ENCODE results near the gene CSTPP1. TPM values are rescaled to one million over a fixed set of nuclear protein-coding genes. Genes with fewer than 3 reads are reported as not detected.

Gene CSTPP1
- polyA plus RNA-seq, 4 donors, result 15.1 to 32.9 (median 20.5) TPM

DNA sequence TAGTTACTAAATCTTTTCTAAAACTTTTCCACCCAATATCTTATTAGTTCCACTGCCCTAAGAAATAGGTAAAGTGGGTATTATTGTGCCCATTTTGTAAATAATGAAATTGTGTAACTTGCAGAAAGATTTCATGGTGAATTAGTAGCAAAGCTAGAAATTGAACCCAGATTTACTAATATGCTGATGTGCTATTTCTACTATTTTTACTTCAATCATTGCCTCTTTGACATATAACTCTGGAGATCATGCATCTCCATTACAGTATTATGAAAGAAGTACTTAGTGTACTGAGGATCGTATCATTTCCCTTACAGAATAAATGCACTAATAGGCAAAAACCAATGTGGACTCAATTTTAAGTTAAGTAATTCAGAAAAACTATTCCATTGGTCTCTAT lies 119.0 kb downstream of the CSTPP1 start:
- Histone ChIP-seq H3K4me1 (ENCODE audit: control insufficient read depth in 3 of 3, insufficient read depth in 2 of 3, low read depth in 1 of 3, low read length in 2 of 3) (peaks cover 0 to 13% (median 0%) of the 10 kb centered on the region in 3 donors), H3K9me3 (ENCODE audit: control insufficient read depth in 2 of 2, insufficient read depth in 1 of 2, low read depth in 1 of 2, low read length in 1 of 2) (peaks cover 0 to 10% of the 10 kb centered on the region in 2 donors), H3K4me3 (ENCODE audit: low read depth in 1 of 3, low read length in 3 of 3) (no peak overlapping the region), H3K27ac (ENCODE audit: low read depth in 1 of 3, low read length in 2 of 3) (peak overlapping the region in 1 of 3 donors; percentile 52), H3K36me3 (ENCODE audit: control insufficient read depth in 3 of 3, insufficient read depth in 2 of 3, low read depth in 1 of 3, low read length in 3 of 3) (peaks cover 0 to 14% (median 0%) of the 10 kb centered on the region in 3 donors), H3K27me3 (ENCODE audit: control insufficient read depth in 3 of 3, insufficient read depth in 3 of 3, low read length in 3 of 3) (no peaks in the 10 kb centered on the region)
- 83 to 92% (median 91%) methylated on average over 1 of the region's 1 CpG for WGBS, 3 donors
- DNase-seq (no peak), FAIRE-seq (no peak)

DNA sequence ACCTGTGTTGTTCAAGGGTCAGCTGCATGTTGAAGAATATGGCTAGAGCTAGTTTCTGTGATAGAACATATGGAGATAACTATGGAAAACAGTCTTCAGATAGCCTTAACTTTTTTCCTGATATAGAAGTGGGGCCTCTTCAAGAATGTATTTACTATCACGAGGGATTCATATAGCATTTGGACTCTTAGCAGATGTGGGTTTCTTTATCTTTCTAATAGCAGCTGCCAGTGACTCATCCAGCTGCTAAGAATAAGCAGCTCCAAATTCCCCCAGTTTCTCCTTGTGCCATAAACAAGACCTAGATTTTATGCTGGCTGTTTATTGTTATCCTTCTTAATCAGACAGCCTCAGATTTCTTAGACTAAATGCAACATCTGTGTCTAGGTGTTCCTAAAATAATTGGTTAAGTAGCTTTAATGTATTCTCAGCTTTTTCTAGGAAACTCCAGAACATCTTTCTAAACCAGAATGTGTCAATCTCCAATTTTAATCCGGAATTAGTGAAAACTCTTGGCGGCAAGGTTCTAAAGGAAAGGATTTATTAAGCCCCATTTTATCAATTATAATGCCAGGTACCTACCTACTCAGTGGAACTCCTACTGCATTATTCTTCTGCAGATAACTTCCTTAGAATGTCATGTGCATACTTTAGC lies 119.8 kb downstream of the CSTPP1 start:
- Histone ChIP-seq H3K27ac (ENCODE audit: low read depth in 1 of 3, low read length in 2 of 3) (peak overlapping the region in 1 of 3 donors; percentile 52), H3K4me3 (ENCODE audit: low read depth in 1 of 3, low read length in 3 of 3) (no peak overlapping the region), H3K4me1 (ENCODE audit: control insufficient read depth in 3 of 3, insufficient read depth in 2 of 3, low read depth in 1 of 3, low read length in 2 of 3) (peaks cover 0 to 13% (median 0%) of the 10 kb centered on the region in 3 donors), H3K36me3 (ENCODE audit: control insufficient read depth in 3 of 3, insufficient read depth in 2 of 3, low read depth in 1 of 3, low read length in 3 of 3) (peaks cover 0 to 14% (median 0%) of the 10 kb centered on the region in 3 donors), H3K9me3 (ENCODE audit: control insufficient read depth in 2 of 2, insufficient read depth in 1 of 2, low read depth in 1 of 2, low read length in 1 of 2) (peaks cover 0 to 10% of the 10 kb centered on the region in 2 donors), H3K27me3 (ENCODE audit: control insufficient read depth in 3 of 3, insufficient read depth in 3 of 3, low read length in 3 of 3) (no peaks in the 10 kb centered on the region)
- 51 to 77% (median 64%) methylated on average over 3 of the region's 3 CpGs for WGBS, 3 donors
- FAIRE-seq, result no peak
- peak; percentile 9 to 60 for DNase-seq

DNA sequence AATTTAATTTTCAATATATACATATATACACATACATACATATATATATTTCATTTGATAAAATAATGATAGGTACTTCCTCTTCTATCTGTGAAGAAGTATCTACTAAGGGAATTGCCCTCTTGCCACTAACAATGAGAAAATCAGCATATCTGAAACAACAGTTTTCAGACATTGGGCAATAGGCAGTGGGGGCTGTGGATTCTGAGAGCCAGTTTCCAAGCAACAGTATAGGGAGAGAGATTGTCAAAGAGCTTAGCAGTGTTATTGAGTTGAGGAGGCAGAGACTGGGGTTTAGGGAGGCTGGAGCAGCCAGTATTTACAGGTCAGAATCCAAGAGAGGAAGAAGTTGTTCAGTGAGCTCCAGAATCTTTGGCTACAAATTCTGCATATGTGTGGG lies 120.8 kb downstream of the CSTPP1 start:
- FAIRE-seq, result no peak

DNA sequence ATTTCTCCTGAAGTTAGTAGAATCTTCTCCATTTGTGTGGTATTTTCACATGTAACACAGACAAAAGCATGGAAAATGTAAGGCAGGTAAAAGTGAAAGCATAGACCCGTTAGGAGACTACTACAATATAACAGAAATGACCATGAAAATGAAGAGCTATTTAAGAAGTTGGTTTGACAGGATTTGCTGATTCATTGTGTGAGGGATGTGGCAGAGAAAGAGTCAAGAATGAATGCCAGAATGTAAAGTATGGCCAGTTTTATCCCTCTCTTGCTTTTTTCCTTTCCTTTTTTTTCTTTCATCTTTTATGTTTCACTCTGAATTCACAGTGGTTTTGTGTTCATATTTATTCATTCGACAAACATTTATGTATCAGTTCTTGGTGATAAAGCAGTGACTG lies 124.2 kb downstream of the CSTPP1 start:
- Histone ChIP-seq H3K36me3 (ENCODE audit: control insufficient read depth in 3 of 3, insufficient read depth in 2 of 3, low read depth in 1 of 3, low read length in 3 of 3) (peaks cover 0 to 6% (median 0%) of the 10 kb centered on the region in 3 donors), H3K9me3 (ENCODE audit: control insufficient read depth in 2 of 2, insufficient read depth in 1 of 2, low read depth in 1 of 2, low read length in 1 of 2) (peaks cover 0 to 10% of the 10 kb centered on the region in 2 donors), H3K4me1 (ENCODE audit: control insufficient read depth in 3 of 3, insufficient read depth in 2 of 3, low read depth in 1 of 3, low read length in 2 of 3) (peaks cover 0 to 7% (median 0%) of the 10 kb centered on the region in 3 donors), H3K27ac (ENCODE audit: low read depth in 1 of 3, low read length in 2 of 3) (no peak overlapping the region), H3K27me3 (ENCODE audit: control insufficient read depth in 3 of 3, insufficient read depth in 3 of 3, low read length in 3 of 3) (no peaks in the 10 kb centered on the region), H3K4me3 (ENCODE audit: low read depth in 1 of 3, low read length in 3 of 3) (no peak overlapping the region)
- DNase-seq (no peak), FAIRE-seq (no peak)
- 45 to 51% (median 50%) methylated on average over 2 of the region's 2 CpGs for WGBS, 3 donors

More for the DNA sequence above, 120.8 kb downstream of the CSTPP1 start:
- Histone ChIP-seq H3K9me3 (ENCODE audit: control insufficient read depth in 2 of 2, insufficient read depth in 1 of 2, low read depth in 1 of 2, low read length in 1 of 2) (peaks cover 0 to 10% of the 10 kb centered on the region in 2 donors), H3K4me1 (ENCODE audit: control insufficient read depth in 3 of 3, insufficient read depth in 2 of 3, low read depth in 1 of 3, low read length in 2 of 3) (peaks cover 0 to 13% (median 0%) of the 10 kb centered on the region in 3 donors), H3K27ac (ENCODE audit: low read depth in 1 of 3, low read length in 2 of 3) (no peak overlapping the region), H3K36me3 (ENCODE audit: control insufficient read depth in 3 of 3, insufficient read depth in 2 of 3, low read depth in 1 of 3, low read length in 3 of 3) (peaks cover 0 to 14% (median 0%) of the 10 kb centered on the region in 3 donors), H3K4me3 (ENCODE audit: low read depth in 1 of 3, low read length in 3 of 3) (no peak overlapping the region), H3K27me3 (ENCODE audit: control insufficient read depth in 3 of 3, insufficient read depth in 3 of 3, low read length in 3 of 3) (no peaks in the 10 kb centered on the region)
- DNase-seq, result no peak

DNA sequence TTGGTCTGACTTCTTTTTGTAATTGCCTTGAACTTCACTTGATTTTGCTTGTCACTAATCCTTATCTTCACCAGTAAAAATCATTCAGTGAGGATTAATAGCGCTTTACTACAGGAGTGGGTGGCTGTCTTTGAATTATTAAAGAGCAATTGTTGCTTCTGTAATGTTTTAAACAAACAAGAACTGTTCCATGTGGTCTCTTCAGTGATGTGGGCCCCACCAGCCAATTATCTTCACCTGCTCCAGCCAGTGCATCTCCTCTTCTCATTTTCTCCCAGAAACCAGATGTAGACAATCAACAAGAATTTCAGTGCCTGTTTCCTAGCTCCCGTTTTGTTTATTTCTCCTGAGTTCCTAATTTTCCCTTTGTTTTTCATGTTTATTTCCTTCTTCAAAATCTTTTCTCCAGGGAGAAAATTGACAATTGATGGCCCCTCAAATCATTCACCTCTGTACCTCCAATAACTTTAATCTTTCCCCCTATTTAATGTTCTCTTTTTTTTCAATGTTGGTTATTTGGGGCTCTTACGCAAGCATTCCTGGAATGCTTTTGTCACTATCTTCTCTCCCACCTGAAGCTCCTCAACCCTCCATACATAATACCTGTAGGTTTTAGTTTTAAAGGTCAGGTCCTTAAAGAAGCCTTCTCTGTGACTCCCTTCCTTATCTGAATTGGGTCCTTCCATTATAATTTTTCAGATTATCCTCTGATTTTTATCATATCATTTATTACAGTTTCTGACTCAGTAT lies 125.0 kb downstream of the CSTPP1 start:
- no peak for FAIRE-seq
- 75 to 77% (median 76%) methylated on average over 3 of the region's 3 CpGs for WGBS, 3 donors
- Histone ChIP-seq H3K4me3 (ENCODE audit: low read depth in 1 of 3, low read length in 3 of 3) (no peak overlapping the region), H3K4me1 (ENCODE audit: control insufficient read depth in 3 of 3, insufficient read depth in 2 of 3, low read depth in 1 of 3, low read length in 2 of 3) (peaks cover 0 to 1% (median 0%) of the 10 kb centered on the region in 3 donors), H3K27me3 (ENCODE audit: control insufficient read depth in 3 of 3, insufficient read depth in 3 of 3, low read length in 3 of 3) (no peaks in the 10 kb centered on the region), H3K36me3 (ENCODE audit: control insufficient read depth in 3 of 3, insufficient read depth in 2 of 3, low read depth in 1 of 3, low read length in 3 of 3) (peaks cover 0 to 6% (median 0%) of the 10 kb centered on the region in 3 donors), H3K9me3 (ENCODE audit: control insufficient read depth in 2 of 2, insufficient read depth in 1 of 2, low read depth in 1 of 2, low read length in 1 of 2) (peaks cover 0 to 10% of the 10 kb centered on the region in 2 donors), H3K27ac (ENCODE audit: low read depth in 1 of 3, low read length in 2 of 3) (no peak overlapping the region)
- no peak for DNase-seq

GRCh38 chr11:47062736-47063135 lies 126.2 kb downstream of the CSTPP1 start:
- Histone ChIP-seq H3K27me3 (ENCODE audit: control insufficient read depth in 3 of 3, insufficient read depth in 3 of 3, low read length in 3 of 3) (no peaks in the 10 kb centered on the region), H3K27ac (ENCODE audit: low read depth in 1 of 3, low read length in 2 of 3) (no peak overlapping the region), H3K4me3 (ENCODE audit: low read depth in 1 of 3, low read length in 3 of 3) (no peak overlapping the region), H3K4me1 (ENCODE audit: control insufficient read depth in 3 of 3, insufficient read depth in 2 of 3, low read depth in 1 of 3, low read length in 2 of 3) (no peaks in the 10 kb centered on the region), H3K9me3 (ENCODE audit: control insufficient read depth in 2 of 2, insufficient read depth in 1 of 2, low read depth in 1 of 2, low read length in 1 of 2) (peaks cover 0 to 5% of the 10 kb centered on the region in 2 donors), H3K36me3 (ENCODE audit: control insufficient read depth in 3 of 3, insufficient read depth in 2 of 3, low read depth in 1 of 3, low read length in 3 of 3) (peaks cover 0 to 6% (median 0%) of the 10 kb centered on the region in 3 donors)
- DNase-seq (no peak), FAIRE-seq (no peak)
- 89 to 98% (median 94%) methylated on average over 2 of the region's 2 CpGs for WGBS, 3 donors

DNA sequence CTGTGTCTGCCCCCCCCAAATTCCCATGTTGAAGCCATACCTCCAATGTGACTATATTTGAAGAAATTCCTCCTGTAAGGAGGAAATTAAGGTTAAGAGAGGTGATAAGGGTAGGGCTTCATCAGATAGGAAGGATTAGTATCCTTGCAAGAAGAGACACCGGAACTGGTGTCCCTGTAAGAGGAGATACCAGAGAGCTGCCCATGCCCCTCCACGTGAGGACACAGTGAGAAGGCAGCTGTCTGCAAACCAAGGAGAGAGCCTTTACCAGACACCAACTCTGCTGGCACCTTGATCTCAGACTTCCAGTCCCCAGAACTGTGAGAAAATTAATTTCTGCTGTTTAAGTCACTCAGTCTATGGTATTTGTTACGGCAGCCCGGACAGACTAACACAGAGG lies 130.8 kb downstream of the CSTPP1 start:
- H3K27ac ChIP-seq (ENCODE audit: low read depth in 1 of 3, low read length in 2 of 3), result no peak overlapping the region
- peaks cover 3 to 6% (median 4%) of the 10 kb centered on the region in 3 donors for H3K4me1 ChIP-seq (ENCODE audit: control insufficient read depth in 3 of 3, insufficient read depth in 2 of 3, low read depth in 1 of 3, low read length in 2 of 3)
- DNase-seq, result no peak
- H3K27me3 ChIP-seq (ENCODE audit: control insufficient read depth in 3 of 3, insufficient read depth in 3 of 3, low read length in 3 of 3), result no peaks in the 10 kb centered on the region
- H3K9me3 ChIP-seq (ENCODE audit: control insufficient read depth in 2 of 2, insufficient read depth in 1 of 2, low read depth in 1 of 2, low read length in 1 of 2), result no peaks in the 10 kb centered on the region
- no peak for FAIRE-seq
- peaks cover 0 to 2% (median 0%) of the 10 kb centered on the region in 3 donors for H3K36me3 ChIP-seq (ENCODE audit: control insufficient read depth in 3 of 3, insufficient read depth in 2 of 3, low read depth in 1 of 3, low read length in 3 of 3)
- no peak overlapping the region for H3K4me3 ChIP-seq (ENCODE audit: low read depth in 1 of 3, low read length in 3 of 3)
- 83 to 88% (median 84%) methylated on average over 4 of the region's 4 CpGs for WGBS, 3 donors

DNA sequence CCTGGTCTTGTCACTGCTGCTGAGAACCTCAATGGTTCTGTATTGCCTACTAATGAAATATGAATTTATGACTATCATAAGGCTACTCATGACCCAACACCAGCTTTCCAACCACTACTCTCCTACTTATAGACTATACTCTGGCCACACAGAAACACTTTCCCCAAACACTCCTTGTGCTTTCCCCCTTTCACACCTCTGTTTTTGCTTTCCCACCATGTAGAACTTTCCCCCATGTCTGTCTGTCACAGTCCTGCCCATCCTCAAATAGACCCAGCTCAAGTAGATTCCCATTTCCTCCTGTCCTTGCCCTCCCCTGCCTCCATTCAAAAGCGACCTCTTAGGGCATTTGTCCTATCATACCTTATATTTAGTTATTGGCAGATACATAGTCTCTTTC lies 134.2 kb downstream of the CSTPP1 start:
- Histone ChIP-seq H3K36me3 (ENCODE audit: control insufficient read depth in 3 of 3, insufficient read depth in 2 of 3, low read depth in 1 of 3, low read length in 3 of 3) (peaks cover 0 to 3% (median 0%) of the 10 kb centered on the region in 3 donors), H3K4me3 (ENCODE audit: low read depth in 1 of 3, low read length in 3 of 3) (no peak overlapping the region), H3K27me3 (ENCODE audit: control insufficient read depth in 3 of 3, insufficient read depth in 3 of 3, low read length in 3 of 3) (no peaks in the 10 kb centered on the region), H3K27ac (ENCODE audit: low read depth in 1 of 3, low read length in 2 of 3) (peak overlapping the region in 1 of 3 donors; percentile 14), H3K4me1 (ENCODE audit: control insufficient read depth in 3 of 3, insufficient read depth in 2 of 3, low read depth in 1 of 3, low read length in 2 of 3) (peaks cover 3 to 6% (median 4%) of the 10 kb centered on the region in 3 donors), H3K9me3 (ENCODE audit: control insufficient read depth in 2 of 2, insufficient read depth in 1 of 2, low read depth in 1 of 2, low read length in 1 of 2) (no peaks in the 10 kb centered on the region)
- WGBS, 3 donors, result 82 to 91% (median 84%) methylated on average over 1 of the region's 1 CpG
- no peak for DNase-seq
- FAIRE-seq, result no peak

Measured in small intestine (tissue), 7 donors.